GM20431 (cell line): ENCODE measurements around the gene KIF5C.

ENCODE experiments used
- in situ Hi-C: fragments of 300-500 bp; cut with MseI, MboI; formaldehyde crosslinking; loops from one replicate; pipeline ENCODE4 v1.15.0; 2020; ENCODE audit warnings: low sequenced_read_pairs; ENCODE audit not compliant: unreplicated experiment

The KIF5C gene

GRCh38 chr2:148885988-148886387 lies 11.0 kb downstream of the KIF5C start:
- in situ Hi-C loops = no loop called here

GRCh38 chr2:148887350-148888002 lies 12.4 kb downstream of the KIF5C start:
- in situ Hi-C loops = no loop called here

DNA sequence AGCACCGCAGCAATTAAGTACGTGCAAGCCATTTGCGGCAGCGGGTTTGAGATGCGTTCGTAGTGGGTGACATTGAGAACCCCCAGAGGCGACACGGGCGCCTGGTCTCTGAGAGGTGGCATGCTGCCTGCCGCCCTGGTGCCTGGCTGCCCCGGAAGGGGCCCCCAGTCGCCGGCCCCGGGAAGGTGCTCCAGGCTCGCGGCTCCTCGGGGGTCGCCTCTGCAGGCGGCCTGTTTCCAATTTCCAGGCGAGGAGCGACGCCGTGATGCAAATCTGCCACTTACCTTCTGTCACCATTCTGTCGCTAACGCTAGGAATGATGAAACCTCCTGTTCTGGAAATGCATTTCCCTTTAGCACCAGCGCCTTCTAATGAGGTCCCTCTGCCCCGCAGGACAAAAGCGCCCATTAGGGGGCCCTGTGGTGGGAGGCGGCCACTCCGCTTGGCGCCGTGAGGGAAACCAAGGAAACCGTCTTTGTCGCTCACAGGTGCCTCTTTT lies 13.0 kb downstream of the KIF5C start:
- in situ Hi-C loops = no loop called here

GRCh38 chr2:148888986-148889385 lies 14.0 kb downstream of the KIF5C start:
- in situ Hi-C loops = no loop called here

DNA sequence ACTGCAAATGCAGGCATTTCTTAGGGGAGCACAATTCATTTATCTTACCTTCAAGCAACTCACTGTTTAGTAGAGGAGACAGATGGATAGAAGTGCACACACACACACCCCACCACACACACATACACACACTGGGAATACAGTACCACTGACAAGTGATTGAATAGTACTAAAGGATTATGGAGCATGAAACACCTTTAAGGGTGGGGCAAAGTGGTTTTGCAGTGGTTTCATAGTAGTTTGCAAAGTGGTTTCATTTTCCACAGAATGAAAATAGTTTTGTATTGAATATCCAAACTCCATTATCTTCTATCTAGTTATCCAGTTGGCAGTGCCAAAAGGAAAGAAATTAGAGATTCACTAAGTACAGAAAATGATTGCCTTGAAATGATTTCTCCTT lies 18.9 kb downstream of the KIF5C start:
- in situ Hi-C loops = no loop called here

GRCh38 chr2:148896136-148896535 lies 21.1 kb downstream of the KIF5C start:
- in situ Hi-C loops = no loop called here

GRCh38 chr2:148899638-148900318 lies 24.8 kb downstream of the KIF5C start:
- in situ Hi-C loops = no loop called here

GRCh38 chr2:148900350-148900837 lies 25.4 kb downstream of the KIF5C start:
- in situ Hi-C loops = no loop called here

DNA sequence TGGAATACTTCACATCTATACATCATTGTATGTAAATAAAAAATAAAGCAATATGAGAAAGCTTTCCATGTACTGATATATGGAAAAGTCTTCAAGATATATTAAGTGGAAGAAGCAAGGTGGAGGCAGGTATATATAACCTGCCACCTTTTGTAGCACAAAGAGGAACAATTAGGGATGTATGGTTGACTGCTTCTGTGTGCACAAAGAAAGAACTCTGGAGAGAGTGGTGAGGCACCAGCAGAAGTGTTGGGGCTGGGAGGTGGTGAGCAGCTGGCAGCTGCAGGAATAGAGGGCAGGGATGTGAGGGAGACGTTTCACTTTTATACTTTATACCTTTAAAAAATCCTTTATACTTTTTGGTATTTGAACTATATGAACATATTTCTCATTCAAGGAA lies 26.1 kb downstream of the KIF5C start:
- in situ Hi-C loops = no loop called here

DNA sequence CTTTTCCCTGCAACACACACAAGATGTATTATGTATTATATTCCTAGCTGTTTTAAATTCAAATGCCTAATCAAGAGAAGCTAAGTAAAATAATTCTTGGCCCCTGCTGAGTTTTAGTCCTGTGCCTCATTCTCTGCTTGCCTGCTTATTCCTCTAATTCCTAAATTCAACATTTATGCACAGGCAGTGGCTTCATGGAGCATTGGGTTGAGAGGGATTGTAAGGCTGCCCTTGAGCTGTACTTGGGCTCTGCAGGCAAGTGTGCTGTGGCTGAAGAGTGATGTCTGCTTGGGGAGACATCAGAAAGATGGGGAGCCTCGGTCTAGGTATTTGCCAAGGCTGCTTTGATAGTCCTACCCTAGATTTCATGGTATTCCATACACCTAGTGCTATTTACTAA lies 27.8 kb downstream of the KIF5C start:
- in situ Hi-C loops = no loop called here

GRCh38 chr2:148903294-148903693 lies 28.3 kb downstream of the KIF5C start:
- in situ Hi-C loops = no loop called here

GRCh38 chr2:148903979-148904378 lies 29.0 kb downstream of the KIF5C start:
- in situ Hi-C loops = no loop called here

DNA sequence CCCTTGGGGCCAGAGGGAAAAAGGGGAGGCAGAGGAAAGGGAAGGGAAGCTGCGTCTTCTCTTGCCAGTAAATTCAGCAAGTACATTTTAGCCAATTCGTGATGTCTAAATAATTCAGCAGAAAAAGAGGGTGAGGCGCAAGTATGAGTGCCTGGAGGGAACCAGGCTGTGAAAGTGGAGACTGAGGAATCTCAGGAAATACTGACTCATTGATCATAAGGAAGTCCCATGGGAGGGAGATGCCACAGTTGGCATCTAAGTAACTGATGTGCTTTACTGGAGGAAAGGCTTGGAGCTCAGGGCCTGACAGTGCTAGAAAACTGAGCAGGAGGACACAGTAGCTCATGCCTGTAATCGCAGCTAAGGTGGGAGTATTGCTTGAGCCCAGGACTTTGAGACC lies 31.1 kb downstream of the KIF5C start:
- in situ Hi-C loops = no loop called here

DNA sequence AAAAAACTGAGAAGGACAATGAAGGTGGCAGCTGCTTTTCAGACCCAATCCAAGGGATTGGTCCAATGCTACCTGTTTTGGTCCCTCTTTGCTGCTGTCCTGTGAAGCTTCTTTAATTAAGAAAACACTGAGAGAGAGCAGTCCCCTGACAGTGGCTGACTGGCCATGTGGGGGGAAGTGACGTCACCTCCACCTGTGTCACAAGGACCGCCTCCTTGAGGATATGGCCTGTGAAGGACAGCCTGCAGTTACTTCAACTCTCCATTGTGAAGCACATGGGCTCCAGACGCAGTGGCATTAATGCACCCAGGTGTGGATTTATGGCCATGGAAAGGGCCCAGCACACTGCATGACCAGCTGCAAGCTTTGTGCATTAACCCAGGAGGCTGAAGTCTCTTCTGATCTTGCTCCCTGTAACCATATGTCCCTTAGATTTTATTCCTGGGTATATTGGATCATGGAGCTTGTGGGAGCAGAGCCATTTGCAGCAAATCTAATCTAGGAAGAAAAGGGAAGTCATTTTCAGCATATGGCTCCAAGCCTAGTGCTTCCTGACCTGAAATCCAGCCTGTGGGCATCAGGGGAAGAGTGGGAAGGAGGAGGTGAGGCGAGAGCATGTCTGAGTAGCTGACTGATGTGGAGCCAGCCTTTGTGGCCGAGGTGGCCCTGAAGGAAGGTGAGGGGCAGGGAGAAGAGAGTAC lies 32.2 kb downstream of the KIF5C start:
- in situ Hi-C loops = no loop called here

DNA sequence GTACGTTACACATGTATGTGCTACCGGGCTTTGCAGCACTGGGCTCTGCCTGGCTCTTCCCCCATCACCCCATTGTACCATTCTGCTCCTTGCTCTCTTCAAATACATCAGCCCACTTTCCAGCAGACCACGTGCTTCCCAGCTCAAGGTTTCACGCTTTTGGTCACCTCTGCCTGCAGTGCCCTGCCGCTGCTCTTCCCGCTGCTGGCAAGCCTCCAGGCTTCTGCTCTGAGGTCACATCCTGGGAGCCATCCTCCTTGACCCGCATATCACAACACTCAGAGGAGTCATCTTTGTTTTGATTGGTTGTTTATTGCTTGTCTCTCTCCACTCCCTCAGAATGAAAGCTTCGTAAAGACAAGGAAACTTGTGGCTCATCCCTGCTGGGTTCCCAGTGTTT lies 34.1 kb downstream of the KIF5C start:
- in situ Hi-C loops = no loop called here

DNA sequence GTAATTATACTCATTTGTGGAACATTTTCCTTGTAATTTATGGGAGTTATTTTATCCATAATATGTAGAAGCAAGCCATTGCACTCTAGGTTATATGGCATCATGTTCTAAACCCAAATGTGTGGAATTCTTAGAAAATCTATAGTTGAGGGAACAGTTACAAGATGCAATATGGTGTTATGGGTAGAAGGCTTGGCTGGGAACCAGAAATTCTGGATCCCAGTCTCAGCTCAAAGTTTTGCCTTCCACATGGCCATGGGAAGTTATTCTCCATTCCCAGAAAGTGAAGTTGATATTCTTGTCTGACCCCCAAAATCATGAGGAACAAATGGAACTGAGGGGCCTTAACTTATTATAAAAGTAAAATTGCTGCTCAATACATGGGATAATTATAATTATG lies 38.0 kb downstream of the KIF5C start:
- in situ Hi-C loops = no loop called here

GRCh38 chr2:148913492-148913891 lies 38.5 kb downstream of the KIF5C start:
- in situ Hi-C loops = no loop called here

- in situ Hi-C loops = no loop called here
These were observed 39.4 kb downstream of the KIF5C start for GRCh38 chr2:148914463-148914862.

- in situ Hi-C loops = no loop called here
These were observed 42.4 kb downstream of the KIF5C start for GRCh38 chr2:148917431-148917830.

GRCh38 chr2:148918554-148918953 lies 43.5 kb downstream of the KIF5C start:
- in situ Hi-C loops = no loop called here

GRCh38 chr2:148920559-148920958 lies 45.5 kb downstream of the KIF5C start:
- in situ Hi-C loops = no loop called here
